ENCODE data around the gene STXBP5. TPM values are rescaled to one million over a fixed set of nuclear protein-coding genes. Genes with fewer than 3 reads are reported as not detected.

STXBP5 gene
- total RNA-seq, 4 donors from 2014 or later, result 78.4 to 115 (median 90.7) TPM

DNA sequence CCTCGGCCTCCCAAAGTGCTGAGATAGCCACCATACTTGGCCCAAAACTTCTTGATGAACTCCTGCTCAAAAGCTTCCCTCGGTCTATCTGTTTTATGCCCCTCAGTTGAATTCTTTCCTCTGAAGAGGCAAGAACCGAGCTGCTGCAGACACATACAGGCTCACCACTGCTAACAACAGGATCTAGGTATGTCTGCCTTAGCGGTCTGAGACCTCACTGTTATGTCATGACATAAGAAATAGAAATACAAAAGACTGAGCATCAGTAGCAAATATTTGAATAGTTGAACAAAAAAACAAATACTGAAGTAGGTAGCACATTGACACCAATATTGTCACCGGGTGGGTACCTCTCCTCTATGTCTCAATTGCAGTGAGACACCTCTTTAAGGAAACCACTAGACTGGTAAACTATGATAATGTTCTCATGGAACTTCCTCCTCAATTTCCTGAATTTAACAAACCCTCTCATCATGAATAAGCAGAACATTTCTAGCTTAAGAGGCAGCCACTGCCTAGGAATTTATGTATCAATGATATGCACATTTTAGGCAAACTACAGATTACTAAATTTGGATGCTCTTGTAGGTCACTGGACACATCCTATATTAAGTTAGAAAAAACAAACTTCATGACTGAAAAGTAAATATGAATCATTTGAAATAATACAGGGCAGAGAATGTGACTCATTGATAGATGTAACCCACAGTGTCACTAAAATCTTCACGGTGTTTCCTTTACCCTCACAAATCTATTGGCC, 9.4 kb upstream of the STXBP5 start:
- Histone ChIP-seq H3K27me3 (no peaks in the 10 kb centered on the region), H3K36me3 (no peaks in the 10 kb centered on the region), H3K4me1 (no peaks in the 10 kb centered on the region), H3K9me3 (no peaks in the 10 kb centered on the region), H3K4me3 (no peak overlapping the region), H3K27ac (no peak overlapping the region)
- DNase-seq, result no peak
- TF ChIP-seq POLR2A (IDR thresholded peaks at IDR 0.05) (no peak), CTCF (IDR thresholded peaks at IDR 0.05) (no peak)

DNA sequence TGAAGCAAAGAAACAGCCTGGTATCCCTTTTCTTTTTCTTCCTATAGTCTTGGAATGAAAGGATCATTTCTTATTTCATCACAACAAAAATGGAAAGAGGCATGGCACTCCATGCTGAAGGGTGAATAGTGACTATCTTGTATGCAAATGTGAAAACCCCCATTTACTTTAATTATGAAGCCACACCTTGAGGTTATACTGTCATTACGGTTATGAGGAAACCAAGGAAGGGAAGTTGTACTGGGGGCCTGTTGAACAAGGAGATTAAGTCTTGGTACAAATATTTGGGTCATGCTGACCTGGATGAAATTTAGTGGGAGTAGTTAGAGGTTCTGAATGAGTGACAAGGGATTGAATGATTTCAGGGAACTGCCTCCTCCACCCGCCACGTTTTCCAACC, 8.7 kb upstream of the STXBP5 start:
- TF ChIP-seq CTCF (IDR thresholded peaks at IDR 0.05), result no peak
- TF ChIP-seq POLR2A (IDR thresholded peaks at IDR 0.05), result no peak
- no peak for DNase-seq
- Histone ChIP-seq H3K4me1 (no peaks in the 10 kb centered on the region), H3K4me3 (no peak overlapping the region), H3K9me3 (no peaks in the 10 kb centered on the region), H3K27ac (no peak overlapping the region), H3K27me3 (no peaks in the 10 kb centered on the region), H3K36me3 (no peaks in the 10 kb centered on the region)

DNA sequence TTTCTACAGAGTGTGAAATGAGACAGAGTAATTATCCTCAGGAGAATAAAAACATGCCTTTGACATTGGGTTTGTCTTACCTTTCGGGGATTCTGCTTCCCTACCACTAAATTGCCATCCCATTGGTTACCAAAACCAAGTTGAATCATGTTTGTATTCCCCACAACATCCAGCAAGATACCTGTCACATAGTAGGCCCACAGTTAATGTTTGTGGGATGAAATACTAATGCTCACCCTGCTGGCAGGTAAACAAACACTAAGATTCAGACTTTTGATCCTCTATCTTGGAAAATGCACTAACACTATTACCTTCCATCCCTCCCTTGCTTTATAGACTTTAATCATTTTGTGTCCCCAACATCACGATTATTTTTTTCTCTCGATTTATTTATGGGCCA, 8.2 kb upstream of the STXBP5 start:
- no peak overlapping the region for H3K4me3 ChIP-seq
- no peaks in the 10 kb centered on the region for H3K27me3 ChIP-seq

GRCh38 chr6:147200711-147201110, 3.5 kb upstream of the STXBP5 start:
- Histone ChIP-seq H3K27me3 (no peaks in the 10 kb centered on the region), H3K27ac (no peak overlapping the region), H3K4me1 (no peaks in the 10 kb centered on the region), H3K4me3 (no peak overlapping the region), H3K9me3 (no peaks in the 10 kb centered on the region), H3K36me3 (no peaks in the 10 kb centered on the region)
- DNase-seq, result no peak
- no peak for TF ChIP-seq POLR2A (IDR thresholded peaks at IDR 0.05)
- TF ChIP-seq CTCF (IDR thresholded peaks at IDR 0.05), result no peak

More for the DNA sequence above, 8.2 kb upstream of the STXBP5 start:
- Histone ChIP-seq H3K36me3 (no peaks in the 10 kb centered on the region), H3K4me1 (no peaks in the 10 kb centered on the region), H3K9me3 (no peaks in the 10 kb centered on the region), H3K27ac (no peak overlapping the region)
- DNase-seq, result no peak
- TF ChIP-seq CTCF (IDR thresholded peaks at IDR 0.05) (no peak), POLR2A (IDR thresholded peaks at IDR 0.05) (no peak)

GRCh38 chr6:147201885-147202515, 2.2 kb upstream of the STXBP5 start:
- Histone ChIP-seq H3K36me3 (no peaks in the 10 kb centered on the region), H3K27ac (peak overlapping the region; percentile 92 to 96 (median 94)), H3K27me3 (no peaks in the 10 kb centered on the region), H3K9me3 (no peaks in the 10 kb centered on the region), H3K4me3 (peak overlapping the region; percentile 68 to 81 (median 75)), H3K4me1 (no peaks in the 10 kb centered on the region)
- TF ChIP-seq CTCF (IDR thresholded peaks at IDR 0.05), result peak in 1 of 6 experiments; percentile 3
- TF ChIP-seq POLR2A (IDR thresholded peaks at IDR 0.05), result no peak
- DNase-seq, result peak; percentile 31 to 51 (median 49)
